ENCODE measurements around the gene ARVCF. TPM values are rescaled to one million over a fixed set of nuclear protein-coding genes. Genes with fewer than 3 reads are reported as not detected.

ARVCF gene
- total RNA-seq, 8 experiments from 2014 or later, result 9.5 to 49.9 (median 39.2) TPM

GRCh38 chr22:19971276-19972124, 45.1 kb downstream of the ARVCF start:
- Histone ChIP-seq H3K4me3 (no peak overlapping the region), H3K27ac (peak overlapping the region in 1 of 2 donors; percentile 24), H3K4me1 (replicated peaks in 1 of 2) (peaks cover 22 to 42% of the 10 kb centered on the region in 2 donors)
- 0 to 100% (median 70%) methylated on average over 1 to 4 of the region's 28 CpGs; no CpG with 5 or more reads in 4 of the 10 experiments for WGBS, 10 experiments
- ATAC-seq (replicated peaks in 6 of 8), result no peak
- in situ Hi-C loops (cut with MboI; ENCODE audit: low pct_unique_long_range_greater_than_20kb in 2 of 9, low sequenced_read_pairs in 9 of 9, unreplicated experiment in 9 of 9), result no loop called here

GRCh38 chr22:19970479-19971275, 45.9 kb downstream of the ARVCF start:
- H3K4me3 ChIP-seq, result no peak overlapping the region
- peaks cover 22 to 42% of the 10 kb centered on the region in 2 donors for H3K4me1 ChIP-seq (replicated peaks in 1 of 2)
- in situ Hi-C loops (cut with MboI; ENCODE audit: low pct_unique_long_range_greater_than_20kb in 2 of 9, low sequenced_read_pairs in 9 of 9, unreplicated experiment in 9 of 9), result no loop called here
- WGBS, 10 experiments, result 43 to 100% (median 70%) methylated on average over 2 to 4 of the region's 25 CpGs; no CpG with 5 or more reads in 7 of the 10 experiments
- ATAC-seq (replicated peaks in 6 of 8), result peak; percentile 7 to 49 (median 34)
- H3K27ac ChIP-seq, result peak overlapping the region in 1 of 2 donors; percentile 54

GRCh38 chr22:19970031-19970478, 46.6 kb downstream of the ARVCF start:
- peak in 1 of 8 experiments; percentile 0 for ATAC-seq (replicated peaks in 6 of 8)
- in situ Hi-C loops (cut with MboI; ENCODE audit: low pct_unique_long_range_greater_than_20kb in 2 of 9, low sequenced_read_pairs in 9 of 9, unreplicated experiment in 9 of 9), result no loop called here
- Histone ChIP-seq H3K4me3 (no peak overlapping the region), H3K4me1 (replicated peaks in 1 of 2) (peaks cover 17 to 35% of the 10 kb centered on the region in 2 donors), H3K27ac (peak overlapping the region in 1 of 2 donors; percentile 54)
- 80 to 100% (median 100%) methylated on average over 1 to 6 of the region's 9 CpGs; no CpG with 5 or more reads in 4 of the 10 experiments for WGBS, 10 experiments

- in situ Hi-C loops (cut with MboI; ENCODE audit: low pct_unique_long_range_greater_than_20kb in 2 of 9, low sequenced_read_pairs in 9 of 9, unreplicated experiment in 9 of 9), result no loop called here
- Histone ChIP-seq H3K4me1 (replicated peaks in 1 of 2) (peaks cover 13 to 30% of the 10 kb centered on the region in 2 donors), H3K27ac (peak overlapping the region in 1 of 2 donors; percentile 53), H3K4me3 (no peak overlapping the region)
- ATAC-seq (replicated peaks in 6 of 8), result no peak
- WGBS, 10 experiments, result 17 to 100% (median 70%) methylated on average over 1 to 7 of the region's 11 CpGs; no CpG with 5 or more reads in 4 of the 10 experiments
Observed at GRCh38 chr22:19969141-19969928, 47.3 kb downstream of the ARVCF start.

- Histone ChIP-seq H3K4me1 (replicated peaks in 1 of 2) (peaks cover 13 to 26% of the 10 kb centered on the region in 2 donors), H3K4me3 (no peak overlapping the region), H3K27ac (peak overlapping the region in 1 of 2 donors; percentile 84)
- in situ Hi-C loops (cut with MboI; ENCODE audit: low pct_unique_long_range_greater_than_20kb in 2 of 9, low sequenced_read_pairs in 9 of 9, unreplicated experiment in 9 of 9), result no loop called here
- no peak for ATAC-seq (replicated peaks in 6 of 8)
- WGBS, 10 experiments, result 97 to 100% methylated on average over 1 to 5 of the region's 18 CpGs; no CpG with 5 or more reads in 8 of the 10 experiments
Observed at GRCh38 chr22:19968450-19968891, 48.2 kb downstream of the ARVCF start.

- in situ Hi-C loops (cut with MboI; ENCODE audit: low pct_unique_long_range_greater_than_20kb in 2 of 9, low sequenced_read_pairs in 9 of 9, unreplicated experiment in 9 of 9), result no loop called here
- H3K4me3 ChIP-seq, result no peak overlapping the region
- peaks cover 14 to 28% of the 10 kb centered on the region in 2 donors for H3K4me1 ChIP-seq (replicated peaks in 1 of 2)
- peak overlapping the region; percentile 23 to 84 for H3K27ac ChIP-seq
- WGBS, 10 experiments, result 40 to 100% (median 90%) methylated on average over 1 to 4 of the region's 7 CpGs; no CpG with 5 or more reads in 3 of the 10 experiments
- no peak for ATAC-seq (replicated peaks in 6 of 8)
Observed at GRCh38 chr22:19967850-19968449, 48.7 kb downstream of the ARVCF start.

- Histone ChIP-seq H3K4me3 (no peak overlapping the region), H3K27ac (peak overlapping the region; percentile 35 to 84), H3K4me1 (replicated peaks in 1 of 2) (peaks cover 22 to 34% of the 10 kb centered on the region in 2 donors)
- 39 to 92% (median 61%) methylated on average over 2 to 10 of the region's 20 CpGs; no CpG with 5 or more reads in 2 of the 10 experiments for WGBS, 10 experiments
- ATAC-seq (replicated peaks in 6 of 8), result peak in 5 of 8 experiments; percentile 12 to 50 (median 38)
- in situ Hi-C loops (cut with MboI; ENCODE audit: low pct_unique_long_range_greater_than_20kb in 2 of 9, low sequenced_read_pairs in 9 of 9, unreplicated experiment in 9 of 9), result no loop called here
Observed at GRCh38 chr22:19966908-19967750, 49.5 kb downstream of the ARVCF start.

GRCh38 chr22:19965771-19966709, 50.6 kb downstream of the ARVCF start:
- 50 to 100% (median 77%) methylated on average over 1 to 7 of the region's 10 CpGs; no CpG with 5 or more reads in 2 of the 10 experiments for WGBS, 10 experiments
- Histone ChIP-seq H3K4me1 (replicated peaks in 1 of 2) (peaks cover 28 to 40% of the 10 kb centered on the region in 2 donors), H3K27ac (peak overlapping the region in 1 of 2 donors; percentile 84), H3K4me3 (no peak overlapping the region)
- in situ Hi-C loops (cut with MboI; ENCODE audit: low pct_unique_long_range_greater_than_20kb in 2 of 9, low sequenced_read_pairs in 9 of 9, unreplicated experiment in 9 of 9), result no loop called here
- ATAC-seq (replicated peaks in 6 of 8), result peak in 2 of 8 experiments; percentile 18 to 21

- ATAC-seq (replicated peaks in 6 of 8), result no peak
- Histone ChIP-seq H3K27ac (peak overlapping the region in 1 of 2 donors; percentile 23), H3K4me3 (no peak overlapping the region), H3K4me1 (replicated peaks in 1 of 2) (peaks cover 40 to 47% of the 10 kb centered on the region in 2 donors)
- in situ Hi-C loops (cut with MboI; ENCODE audit: low pct_unique_long_range_greater_than_20kb in 2 of 9, low sequenced_read_pairs in 9 of 9, unreplicated experiment in 9 of 9), result no loop called here
- WGBS, 10 experiments, result 68 to 100% (median 90%) methylated on average over 1 to 6 of the region's 15 CpGs; no CpG with 5 or more reads in 3 of the 10 experiments
Observed at GRCh38 chr22:19964701-19965386, 51.8 kb downstream of the ARVCF start.
